ENCODE measurements around the gene ACOX2. TPM values are rescaled to one million over a fixed set of nuclear protein-coding genes. Genes with fewer than 3 reads are reported as not detected.

Gene ACOX2
- total and polyA plus RNA-seq, 7 experiments from 2014 or later, result not detected

GRCh38 chr3:58562498-58562897 is 25.5 kb upstream of the ACOX2 start:
- no peak overlapping the region for H3K4me3 ChIP-seq (ENCODE audit: low read length)
- DNase-seq (no peak), ATAC-seq (no peak)
- H3K36me3 ChIP-seq (ENCODE audit: control insufficient read depth in 2 of 3, insufficient read depth in 3 of 3, low read length in 3 of 3), result no peaks in the 10 kb centered on the region
- H3K27me3 ChIP-seq (ENCODE audit: control insufficient read depth in 2 of 2, insufficient read depth in 2 of 2, low read length in 2 of 2), result no peaks in the 10 kb centered on the region
- Mint-ChIP-seq H3K27ac (no peak overlapping the region), H3K27me3 (peaks cover 0 to 1% (median 0%) of the 10 kb centered on the region in 5 donors), H3K36me3 (no peaks in the 10 kb centered on the region), H3K4me1 (no peaks in the 10 kb centered on the region), H3K9me3 (peaks cover 0 to 3% (median 0%) of the 10 kb centered on the region in 11 donors), H3K4me3 (no peak overlapping the region)
- intact Hi-C loops (cut with micrococcal nuclease), result loop anchor here in 1 of 2 donors (10.0 kb wide), 1 partner anchor 492 kb away; the partner anchor contains the start of gene CFAP20DC
- CTCF ChIA-PET, result no interaction called here
- no peaks in the 10 kb centered on the region for H3K9me3 ChIP-seq (ENCODE audit: control insufficient read depth in 2 of 3, low read length in 3 of 3)
- H3K4me1 ChIP-seq (ENCODE audit: control insufficient read depth in 2 of 2, insufficient read depth in 2 of 2, low read length in 2 of 2), result no peaks in the 10 kb centered on the region
- POLR2A ChIA-PET, result no interaction called here
- H3K27ac ChIP-seq (ENCODE audit: low read depth, low read length), result no peak overlapping the region

- ATAC-seq (no peak), DNase-seq (no peak)
- Mint-ChIP-seq H3K27me3 (peaks cover 0 to 7% (median 4%) of the 10 kb centered on the region in 5 donors), H3K4me3 (no peak overlapping the region), H3K36me3 (no peaks in the 10 kb centered on the region), H3K4me1 (no peaks in the 10 kb centered on the region), H3K9me3 (peaks cover 0 to 3% (median 0%) of the 10 kb centered on the region in 11 donors), H3K27ac (no peak overlapping the region)
- Histone ChIP-seq H3K27me3 (ENCODE audit: control insufficient read depth in 2 of 2, insufficient read depth in 2 of 2, low read length in 2 of 2) (no peaks in the 10 kb centered on the region), H3K4me3 (ENCODE audit: low read length) (no peak overlapping the region), H3K27ac (ENCODE audit: low read depth, low read length) (no peak overlapping the region), H3K36me3 (ENCODE audit: control insufficient read depth in 2 of 3, insufficient read depth in 3 of 3, low read length in 3 of 3) (no peaks in the 10 kb centered on the region), H3K4me1 (ENCODE audit: control insufficient read depth in 2 of 2, insufficient read depth in 2 of 2, low read length in 2 of 2) (no peaks in the 10 kb centered on the region), H3K9me3 (ENCODE audit: control insufficient read depth in 2 of 3, low read length in 3 of 3) (no peaks in the 10 kb centered on the region)
- POLR2A ChIA-PET, result no interaction called here
- intact Hi-C loops (cut with micrococcal nuclease), result loop anchor here in 1 of 2 donors (10.0 kb wide), 1 partner anchor 494 kb away; the partner anchor contains the start of gene CFAP20DC
- CTCF ChIA-PET, result no interaction called here
Measured at GRCh38 chr3:58560771-58561311, 23.9 kb upstream of the ACOX2 start.

GRCh38 chr3:58559586-58559985 is 22.6 kb upstream of the ACOX2 start:
- H3K4me3 Mint-ChIP-seq, result no peak overlapping the region
- no peaks in the 10 kb centered on the region for H3K36me3 Mint-ChIP-seq
- Histone ChIP-seq H3K27ac (ENCODE audit: low read depth, low read length) (no peak overlapping the region), H3K27me3 (ENCODE audit: control insufficient read depth in 2 of 2, insufficient read depth in 2 of 2, low read length in 2 of 2) (no peaks in the 10 kb centered on the region), H3K4me3 (ENCODE audit: low read length) (no peak overlapping the region), H3K4me1 (ENCODE audit: control insufficient read depth in 2 of 2, insufficient read depth in 2 of 2, low read length in 2 of 2) (no peaks in the 10 kb centered on the region), H3K36me3 (ENCODE audit: control insufficient read depth in 2 of 3, insufficient read depth in 3 of 3, low read length in 3 of 3) (no peaks in the 10 kb centered on the region), H3K9me3 (ENCODE audit: control insufficient read depth in 2 of 3, low read length in 3 of 3) (no peaks in the 10 kb centered on the region)
- H3K27me3 Mint-ChIP-seq, result peaks cover 0 to 11% (median 8%) of the 10 kb centered on the region in 5 donors
- ChIA-PET POLR2A (no interaction called here), CTCF (no interaction called here)
- H3K27ac Mint-ChIP-seq, result no peak overlapping the region
- intact Hi-C loops (cut with micrococcal nuclease), result no loop called here
- ATAC-seq (no peak), DNase-seq (no peak)
- H3K9me3 Mint-ChIP-seq, result peaks cover 0 to 3% (median 0%) of the 10 kb centered on the region in 11 donors
- no peaks in the 10 kb centered on the region for H3K4me1 Mint-ChIP-seq

GRCh38 chr3:58557491-58557890 is 20.5 kb upstream of the ACOX2 start:
- H3K4me1 Mint-ChIP-seq, result no peaks in the 10 kb centered on the region
- H3K36me3 Mint-ChIP-seq, result peaks cover 0 to 5% (median 0%) of the 10 kb centered on the region in 5 donors
- ChIA-PET CTCF (no interaction called here), POLR2A (no interaction called here)
- no peaks in the 10 kb centered on the region for H3K9me3 ChIP-seq (ENCODE audit: control insufficient read depth in 2 of 3, low read length in 3 of 3)
- no peaks in the 10 kb centered on the region for H3K36me3 ChIP-seq (ENCODE audit: control insufficient read depth in 2 of 3, insufficient read depth in 3 of 3, low read length in 3 of 3)
- H3K9me3 Mint-ChIP-seq, result peaks cover 0 to 9% (median 1%) of the 10 kb centered on the region in 11 donors
- H3K27me3 ChIP-seq (ENCODE audit: control insufficient read depth in 2 of 2, insufficient read depth in 2 of 2, low read length in 2 of 2), result no peaks in the 10 kb centered on the region
- DNase-seq, result no peak
- H3K4me1 ChIP-seq (ENCODE audit: control insufficient read depth in 2 of 2, insufficient read depth in 2 of 2, low read length in 2 of 2), result no peaks in the 10 kb centered on the region
- H3K27me3 Mint-ChIP-seq, result peaks cover 0 to 13% (median 9%) of the 10 kb centered on the region in 5 donors
- ATAC-seq, result no peak
- no peak overlapping the region for H3K4me3 ChIP-seq (ENCODE audit: low read length)
- no peak overlapping the region for H3K27ac Mint-ChIP-seq
- no peak overlapping the region for H3K27ac ChIP-seq (ENCODE audit: low read depth, low read length)
- intact Hi-C loops (cut with micrococcal nuclease), result no loop called here
- H3K4me3 Mint-ChIP-seq, result no peak overlapping the region

GRCh38 chr3:58556761-58557221 is 19.8 kb upstream of the ACOX2 start:
- CTCF ChIA-PET, result interaction anchor here (0.6 kb wide), 1 partner anchor 644 kb away, joined by 3 read pairs; no protein-coding TSS in a partner anchor
- intact Hi-C loops (cut with micrococcal nuclease), result no loop called here
- no peak for ATAC-seq

GRCh38 chr3:58556001-58556400 is 19.0 kb upstream of the ACOX2 start:
- DNase-seq, result no peak
- peaks cover 0 to 13% (median 9%) of the 10 kb centered on the region in 5 donors for H3K27me3 Mint-ChIP-seq
- no peaks in the 10 kb centered on the region for H3K4me1 Mint-ChIP-seq
- no peak overlapping the region for H3K4me3 Mint-ChIP-seq
- no peaks in the 10 kb centered on the region for H3K36me3 ChIP-seq (ENCODE audit: control insufficient read depth in 2 of 3, insufficient read depth in 3 of 3, low read length in 3 of 3)
- H3K9me3 ChIP-seq (ENCODE audit: control insufficient read depth in 2 of 3, low read length in 3 of 3), result peaks cover 0 to 4% (median 0%) of the 10 kb centered on the region in 3 experiments
- CTCF ChIA-PET, result interaction anchor here (1.3 kb wide), 1 partner anchor 13 kb away, joined by 3 read pairs; no protein-coding TSS in a partner anchor
- no peak overlapping the region for H3K27ac Mint-ChIP-seq
- H3K36me3 Mint-ChIP-seq, result peaks cover 0 to 9% (median 7%) of the 10 kb centered on the region in 5 donors
- no peaks in the 10 kb centered on the region for H3K27me3 ChIP-seq (ENCODE audit: control insufficient read depth in 2 of 2, insufficient read depth in 2 of 2, low read length in 2 of 2)
- no peak for ATAC-seq
- no peak overlapping the region for H3K4me3 ChIP-seq (ENCODE audit: low read length)
- POLR2A ChIA-PET, result no interaction called here
- H3K27ac ChIP-seq (ENCODE audit: low read depth, low read length), result no peak overlapping the region
- no peaks in the 10 kb centered on the region for H3K4me1 ChIP-seq (ENCODE audit: control insufficient read depth in 2 of 2, insufficient read depth in 2 of 2, low read length in 2 of 2)
- peaks cover 2 to 24% (median 8%) of the 10 kb centered on the region in 11 donors for H3K9me3 Mint-ChIP-seq
- intact Hi-C loops (cut with micrococcal nuclease), result no loop called here

More at GRCh38 chr3:58556761-58557221, 19.8 kb upstream of the ACOX2 start:
- Mint-ChIP-seq H3K9me3 (peaks cover 0 to 16% (median 5%) of the 10 kb centered on the region in 11 donors), H3K4me1 (no peaks in the 10 kb centered on the region), H3K27ac (no peak overlapping the region), H3K36me3 (peaks cover 0 to 5% (median 4%) of the 10 kb centered on the region in 5 donors), H3K4me3 (no peak overlapping the region), H3K27me3 (peaks cover 0 to 13% (median 9%) of the 10 kb centered on the region in 5 donors)
- Histone ChIP-seq H3K27me3 (ENCODE audit: control insufficient read depth in 2 of 2, insufficient read depth in 2 of 2, low read length in 2 of 2) (no peaks in the 10 kb centered on the region), H3K4me3 (ENCODE audit: low read length) (no peak overlapping the region), H3K4me1 (ENCODE audit: control insufficient read depth in 2 of 2, insufficient read depth in 2 of 2, low read length in 2 of 2) (no peaks in the 10 kb centered on the region), H3K36me3 (ENCODE audit: control insufficient read depth in 2 of 3, insufficient read depth in 3 of 3, low read length in 3 of 3) (no peaks in the 10 kb centered on the region), H3K9me3 (ENCODE audit: control insufficient read depth in 2 of 3, low read length in 3 of 3) (peaks cover 0 to 4% (median 0%) of the 10 kb centered on the region in 3 experiments), H3K27ac (ENCODE audit: low read depth, low read length) (no peak overlapping the region)
- POLR2A ChIA-PET, result no interaction called here
- no peak for DNase-seq

GRCh38 chr3:58555203-58555602 is 18.2 kb upstream of the ACOX2 start:
- ChIA-PET CTCF (interaction anchor here (1.3 kb wide), 1 partner anchor 14 kb away, joined by 3 read pairs; no protein-coding TSS in a partner anchor), POLR2A (no interaction called here)
- H3K4me1 Mint-ChIP-seq, result no peaks in the 10 kb centered on the region
- peaks cover 2 to 24% (median 8%) of the 10 kb centered on the region in 11 donors for H3K9me3 Mint-ChIP-seq
- intact Hi-C loops (cut with micrococcal nuclease), result no loop called here
- peaks cover 0 to 13% (median 9%) of the 10 kb centered on the region in 5 donors for H3K27me3 Mint-ChIP-seq
- ATAC-seq (no peak), DNase-seq (no peak)
- Histone ChIP-seq H3K4me3 (ENCODE audit: low read length) (no peak overlapping the region), H3K4me1 (ENCODE audit: control insufficient read depth in 2 of 2, insufficient read depth in 2 of 2, low read length in 2 of 2) (no peaks in the 10 kb centered on the region), H3K36me3 (ENCODE audit: control insufficient read depth in 2 of 3, insufficient read depth in 3 of 3, low read length in 3 of 3) (no peaks in the 10 kb centered on the region), H3K27ac (ENCODE audit: low read depth, low read length) (no peak overlapping the region), H3K27me3 (ENCODE audit: control insufficient read depth in 2 of 2, insufficient read depth in 2 of 2, low read length in 2 of 2) (no peaks in the 10 kb centered on the region), H3K9me3 (ENCODE audit: control insufficient read depth in 2 of 3, low read length in 3 of 3) (peaks cover 0 to 4% (median 0%) of the 10 kb centered on the region in 3 experiments)
- no peak overlapping the region for H3K27ac Mint-ChIP-seq
- peaks cover 0 to 9% (median 7%) of the 10 kb centered on the region in 5 donors for H3K36me3 Mint-ChIP-seq
- H3K4me3 Mint-ChIP-seq, result no peak overlapping the region
